ENCODE measurements around the gene IQCM.

IQCM gene

DNA sequence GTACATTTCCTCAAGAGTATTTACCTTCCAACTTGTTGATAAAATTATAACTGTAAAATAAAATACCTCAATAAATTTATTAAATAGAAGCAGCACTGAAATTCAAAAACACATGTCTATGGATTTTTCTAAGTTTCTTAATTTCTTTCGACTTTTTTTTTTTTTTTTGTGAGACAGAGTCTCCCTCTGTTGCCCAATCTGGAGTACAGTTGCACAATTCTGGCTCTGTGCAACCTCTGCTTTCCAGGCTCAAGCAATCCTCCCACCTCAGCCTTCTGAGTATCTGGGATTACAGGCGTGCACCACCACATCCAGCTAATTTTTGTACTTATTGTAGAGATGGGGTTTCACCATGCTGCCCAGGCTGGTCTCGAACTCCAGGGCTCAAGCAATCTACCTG, 79.8 kb downstream of the IQCM start:
- TF ChIP-seq, protein P1, sequence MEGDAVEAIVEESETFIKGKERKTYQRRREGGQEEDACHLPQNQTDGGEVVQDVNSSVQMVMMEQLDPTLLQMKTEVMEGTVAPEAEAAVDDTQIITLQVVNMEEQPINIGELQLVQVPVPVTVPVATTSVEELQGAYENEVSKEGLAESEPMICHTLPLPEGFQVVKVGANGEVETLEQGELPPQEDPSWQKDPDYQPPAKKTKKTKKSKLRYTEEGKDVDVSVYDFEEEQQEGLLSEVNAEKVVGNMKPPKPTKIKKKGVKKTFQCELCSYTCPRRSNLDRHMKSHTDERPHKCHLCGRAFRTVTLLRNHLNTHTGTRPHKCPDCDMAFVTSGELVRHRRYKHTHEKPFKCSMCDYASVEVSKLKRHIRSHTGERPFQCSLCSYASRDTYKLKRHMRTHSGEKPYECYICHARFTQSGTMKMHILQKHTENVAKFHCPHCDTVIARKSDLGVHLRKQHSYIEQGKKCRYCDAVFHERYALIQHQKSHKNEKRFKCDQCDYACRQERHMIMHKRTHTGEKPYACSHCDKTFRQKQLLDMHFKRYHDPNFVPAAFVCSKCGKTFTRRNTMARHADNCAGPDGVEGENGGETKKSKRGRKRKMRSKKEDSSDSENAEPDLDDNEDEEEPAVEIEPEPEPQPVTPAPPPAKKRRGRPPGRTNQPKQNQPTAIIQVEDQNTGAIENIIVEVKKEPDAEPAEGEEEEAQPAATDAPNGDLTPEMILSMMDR (conservative IDR thresholded peaks at IDR 0.05; ENCODE audit: low read length) = no peak
- DNase-seq (ENCODE audit: low read depth) = peak; percentile 31
- H3K4me3 ChIP-seq (ENCODE audit: low read length) = no peak overlapping the region

DNA sequence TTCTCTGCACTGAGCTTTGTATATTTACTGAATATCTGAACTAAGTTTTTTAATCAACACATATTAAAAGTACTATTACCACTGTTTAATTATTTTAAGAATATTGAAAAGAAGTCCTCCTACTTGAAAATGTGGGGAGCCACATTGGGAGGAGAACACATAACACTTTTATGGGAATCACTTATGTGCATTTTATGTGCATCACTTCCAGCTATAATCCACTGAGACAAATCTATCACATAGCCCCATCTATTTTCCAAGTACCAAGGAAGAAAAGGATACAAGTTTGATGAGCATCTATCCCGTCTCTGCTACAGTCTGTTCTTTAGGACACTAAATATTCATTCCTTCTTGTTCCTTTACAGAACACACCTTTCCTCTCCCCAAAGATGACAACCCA, 87.2 kb downstream of the IQCM start:
- TF ChIP-seq, protein P1 (conservative IDR thresholded peaks at IDR 0.05; ENCODE audit: low read length) = no peak
- DNase-seq (ENCODE audit: low read depth) = no peak
- no peak overlapping the region for H3K4me3 ChIP-seq (ENCODE audit: low read length)

DNA sequence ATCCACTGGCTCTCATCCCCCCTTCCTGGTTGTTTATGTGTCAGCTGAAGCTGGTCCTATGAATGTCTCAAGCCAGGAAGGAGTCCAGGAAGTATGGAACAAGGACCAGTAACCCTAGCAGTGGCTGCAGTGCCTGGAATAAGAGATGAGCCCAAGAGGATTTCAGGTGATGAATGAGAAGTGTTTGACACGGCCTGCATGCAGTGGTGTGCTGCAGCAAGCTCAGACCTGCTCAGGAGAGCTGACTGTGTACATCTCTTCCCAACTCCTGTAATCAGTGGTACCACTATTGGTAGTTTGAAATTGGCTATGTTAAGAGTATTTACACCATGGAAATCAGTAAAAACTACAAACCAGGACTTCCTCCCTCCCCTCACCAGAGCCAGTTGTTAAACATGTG, 88.0 kb downstream of the IQCM start:
- no peak overlapping the region for H3K4me3 ChIP-seq (ENCODE audit: low read length)
- TF ChIP-seq, protein P1 (conservative IDR thresholded peaks at IDR 0.05; ENCODE audit: low read length) = no peak
- DNase-seq (ENCODE audit: low read depth) = no peak

DNA sequence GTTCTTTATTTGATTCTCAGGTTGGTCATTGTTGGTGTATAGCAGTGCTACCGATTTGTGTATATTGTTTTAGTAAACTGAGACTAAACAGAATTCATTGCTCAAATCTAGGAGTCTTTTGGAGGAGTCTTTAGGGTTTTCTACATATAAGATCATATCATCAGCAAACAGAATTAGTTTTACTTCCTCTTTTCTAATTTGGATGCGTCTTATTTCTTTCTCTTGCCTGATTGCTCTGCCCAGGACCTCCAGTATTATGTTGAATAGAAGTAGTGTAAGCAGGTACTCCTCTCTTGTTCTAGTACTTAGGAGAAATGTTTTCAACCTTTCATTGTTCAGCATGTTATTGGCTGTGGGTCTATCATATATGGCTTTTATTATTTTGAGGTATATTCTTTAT, 92.6 kb downstream of the IQCM start:
- no peak overlapping the region for H3K4me3 ChIP-seq (ENCODE audit: low read length)
- DNase-seq (ENCODE audit: low read depth) = no peak
- TF ChIP-seq, protein P1 (conservative IDR thresholded peaks at IDR 0.05; ENCODE audit: low read length) = no peak

DNA sequence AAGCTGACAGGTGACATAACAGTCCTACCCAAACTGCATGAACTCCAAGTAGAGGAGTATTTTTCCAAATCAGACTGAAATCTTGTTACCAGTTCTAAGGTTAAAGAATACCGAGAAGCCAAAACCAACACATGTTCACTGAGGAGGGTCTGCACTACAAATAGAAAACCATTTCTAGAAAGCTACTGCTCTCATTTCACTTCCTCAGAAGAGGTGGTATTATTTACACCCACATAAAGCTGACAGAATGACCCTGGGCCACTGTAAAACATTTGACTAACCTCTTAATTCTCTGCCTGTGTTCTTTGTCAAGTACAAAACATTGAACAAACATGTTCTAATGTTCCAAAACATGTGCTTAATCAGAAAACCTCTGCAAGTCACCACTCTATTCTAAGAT, 95.8 kb downstream of the IQCM start:
- H3K4me3 ChIP-seq (ENCODE audit: low read length) = no peak overlapping the region
- no peak for DNase-seq (ENCODE audit: low read depth)
- TF ChIP-seq, protein P1 (conservative IDR thresholded peaks at IDR 0.05; ENCODE audit: low read length) = no peak

DNA sequence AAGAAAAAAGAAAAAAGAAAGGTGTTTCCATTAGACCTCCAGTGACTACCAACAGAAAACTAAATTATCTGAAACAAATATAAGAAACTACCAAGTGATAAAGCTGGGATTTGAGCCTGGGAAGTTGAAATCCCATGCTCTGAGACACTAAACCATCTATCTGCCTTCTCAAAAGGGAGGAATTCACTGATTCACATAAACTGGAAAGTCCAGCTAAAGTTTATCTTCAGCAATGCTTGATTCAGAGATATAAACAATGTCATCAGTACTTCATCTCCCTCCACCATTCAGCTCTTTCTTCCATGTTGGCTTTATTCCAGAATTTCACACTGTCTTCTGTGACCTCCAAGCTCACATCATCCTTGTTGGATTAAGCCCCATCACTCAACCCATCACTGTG, 96.3 kb downstream of the IQCM start:
- TF ChIP-seq, protein P1 (conservative IDR thresholded peaks at IDR 0.05; ENCODE audit: low read length) = no peak
- H3K4me3 ChIP-seq (ENCODE audit: low read length) = no peak overlapping the region

DNA sequence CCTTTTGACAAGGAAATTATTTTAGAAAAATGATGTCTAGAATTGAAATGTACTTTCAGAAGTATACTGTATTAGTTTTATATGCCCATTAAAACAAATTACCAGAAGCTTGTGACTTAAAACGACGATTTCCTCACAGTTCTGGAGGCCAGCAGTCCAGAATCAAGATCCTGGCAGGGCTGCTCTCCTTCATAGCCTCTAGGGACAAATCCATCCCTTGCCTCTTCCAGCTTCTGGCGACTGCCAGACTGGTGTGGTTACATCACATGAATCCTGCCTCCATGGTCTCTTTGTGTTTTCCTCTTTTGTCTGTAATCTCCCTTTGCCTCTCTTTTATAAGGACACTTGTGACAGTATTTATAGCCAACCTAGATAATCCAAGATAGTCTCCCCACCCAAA, 97.1 kb downstream of the IQCM start:
- no peak overlapping the region for H3K4me3 ChIP-seq (ENCODE audit: low read length)
- peak; percentile 23 for DNase-seq (ENCODE audit: low read depth)
- TF ChIP-seq, protein P1 (conservative IDR thresholded peaks at IDR 0.05; ENCODE audit: low read length) = no peak

More for the DNA sequence above, 96.3 kb downstream of the IQCM start:
- no peak for DNase-seq (ENCODE audit: low read depth)

Measured in AG10803 (cell line).